ENCODE data around the gene CDH24.

DNA sequence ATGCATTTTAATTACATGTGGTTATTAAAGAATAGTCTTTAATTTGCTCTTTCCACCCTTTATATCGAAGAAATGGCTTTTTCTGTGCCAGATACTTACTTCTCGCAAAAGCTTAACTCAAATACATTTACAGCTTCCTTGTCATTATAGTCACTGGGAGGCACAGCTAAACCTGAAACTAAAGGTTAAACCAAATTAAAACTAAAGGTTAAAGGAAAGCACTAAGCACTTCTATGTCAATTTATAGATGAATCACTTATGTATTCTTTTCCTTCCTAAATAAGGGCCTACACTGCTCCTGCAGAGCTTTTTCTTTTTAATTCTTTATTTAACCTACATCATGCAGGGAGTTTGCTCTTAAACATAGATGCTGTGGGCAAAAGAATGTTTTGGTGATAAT, 56.5 kb downstream of the CDH24 start:
- TF ChIP-seq, protein P1, sequence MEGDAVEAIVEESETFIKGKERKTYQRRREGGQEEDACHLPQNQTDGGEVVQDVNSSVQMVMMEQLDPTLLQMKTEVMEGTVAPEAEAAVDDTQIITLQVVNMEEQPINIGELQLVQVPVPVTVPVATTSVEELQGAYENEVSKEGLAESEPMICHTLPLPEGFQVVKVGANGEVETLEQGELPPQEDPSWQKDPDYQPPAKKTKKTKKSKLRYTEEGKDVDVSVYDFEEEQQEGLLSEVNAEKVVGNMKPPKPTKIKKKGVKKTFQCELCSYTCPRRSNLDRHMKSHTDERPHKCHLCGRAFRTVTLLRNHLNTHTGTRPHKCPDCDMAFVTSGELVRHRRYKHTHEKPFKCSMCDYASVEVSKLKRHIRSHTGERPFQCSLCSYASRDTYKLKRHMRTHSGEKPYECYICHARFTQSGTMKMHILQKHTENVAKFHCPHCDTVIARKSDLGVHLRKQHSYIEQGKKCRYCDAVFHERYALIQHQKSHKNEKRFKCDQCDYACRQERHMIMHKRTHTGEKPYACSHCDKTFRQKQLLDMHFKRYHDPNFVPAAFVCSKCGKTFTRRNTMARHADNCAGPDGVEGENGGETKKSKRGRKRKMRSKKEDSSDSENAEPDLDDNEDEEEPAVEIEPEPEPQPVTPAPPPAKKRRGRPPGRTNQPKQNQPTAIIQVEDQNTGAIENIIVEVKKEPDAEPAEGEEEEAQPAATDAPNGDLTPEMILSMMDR (IDR thresholded peaks at IDR 0.05) = no peak
- TF ChIP-seq CHD2 (IDR thresholded peaks at IDR 0.05; ENCODE audit: low read length, partially characterized antibody) = no peak
- no peak for TF ChIP-seq SMC3 (IDR thresholded peaks at IDR 0.05)
- TF ChIP-seq, protein P2, sequence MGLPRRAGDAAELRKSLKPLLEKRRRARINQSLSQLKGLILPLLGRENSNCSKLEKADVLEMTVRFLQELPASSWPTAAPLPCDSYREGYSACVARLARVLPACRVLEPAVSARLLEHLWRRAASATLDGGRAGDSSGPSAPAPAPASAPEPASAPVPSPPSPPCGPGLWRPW (IDR thresholded peaks at IDR 0.05) = no peak
- TF ChIP-seq POLR2A (IDR thresholded peaks at IDR 0.05; ENCODE audit: low read length) = no peak
- TF ChIP-seq, protein P3, sequence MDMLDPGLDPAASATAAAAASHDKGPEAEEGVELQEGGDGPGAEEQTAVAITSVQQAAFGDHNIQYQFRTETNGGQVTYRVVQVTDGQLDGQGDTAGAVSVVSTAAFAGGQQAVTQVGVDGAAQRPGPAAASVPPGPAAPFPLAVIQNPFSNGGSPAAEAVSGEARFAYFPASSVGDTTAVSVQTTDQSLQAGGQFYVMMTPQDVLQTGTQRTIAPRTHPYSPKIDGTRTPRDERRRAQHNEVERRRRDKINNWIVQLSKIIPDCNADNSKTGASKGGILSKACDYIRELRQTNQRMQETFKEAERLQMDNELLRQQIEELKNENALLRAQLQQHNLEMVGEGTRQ (IDR thresholded peaks at IDR 0.05) = no peak
- TF ChIP-seq ZFP36 (IDR thresholded peaks at IDR 0.05; ENCODE audit: borderline replicate concordance, partially characterized antibody) = no peak
- no peak for TF ChIP-seq HDAC2 (IDR thresholded peaks at IDR 0.05)
- TF ChIP-seq MAZ (IDR thresholded peaks at IDR 0.05; ENCODE audit: borderline replicate concordance, low read depth, low read length) = no peak
- no peak for TF ChIP-seq RCOR1 (IDR thresholded peaks at IDR 0.05; ENCODE audit: low read depth, low read length)
- TF ChIP-seq JUN (IDR thresholded peaks at IDR 0.05) = no peak

Measured in A549 (cell line).